ENCODE data around the gene ADAMTS9. TPM values are rescaled to one million over a fixed set of nuclear protein-coding genes. Genes with fewer than 3 reads are reported as not detected.
A peak's percentile ranks its signal among the peaks of the same experiment; 100 is the strongest.

The ADAMTS9 gene
- total and polyA plus RNA-seq, 7 donors: 6.7 to 65.8 (median 16.1) TPM

GRCh38 chr3:64588380-64588779 is 99.4 kb downstream of the ADAMTS9 start:
- Histone ChIP-seq H3K4me1 (no peaks in the 10 kb centered on the region), H3K27ac (no peak overlapping the region), H3K4me3 (no peak overlapping the region), H3K9me3 (no peaks in the 10 kb centered on the region), H3K27me3 (ENCODE audit: insufficient read depth in 3 of 3, low read length in 2 of 3) (no peaks in the 10 kb centered on the region), H3K36me3 (ENCODE audit: insufficient read depth in 1 of 2, low read depth in 1 of 2) (peaks cover 4 to 27% of the 10 kb centered on the region in 2 donors)
- TF ChIP-seq, protein P1, sequence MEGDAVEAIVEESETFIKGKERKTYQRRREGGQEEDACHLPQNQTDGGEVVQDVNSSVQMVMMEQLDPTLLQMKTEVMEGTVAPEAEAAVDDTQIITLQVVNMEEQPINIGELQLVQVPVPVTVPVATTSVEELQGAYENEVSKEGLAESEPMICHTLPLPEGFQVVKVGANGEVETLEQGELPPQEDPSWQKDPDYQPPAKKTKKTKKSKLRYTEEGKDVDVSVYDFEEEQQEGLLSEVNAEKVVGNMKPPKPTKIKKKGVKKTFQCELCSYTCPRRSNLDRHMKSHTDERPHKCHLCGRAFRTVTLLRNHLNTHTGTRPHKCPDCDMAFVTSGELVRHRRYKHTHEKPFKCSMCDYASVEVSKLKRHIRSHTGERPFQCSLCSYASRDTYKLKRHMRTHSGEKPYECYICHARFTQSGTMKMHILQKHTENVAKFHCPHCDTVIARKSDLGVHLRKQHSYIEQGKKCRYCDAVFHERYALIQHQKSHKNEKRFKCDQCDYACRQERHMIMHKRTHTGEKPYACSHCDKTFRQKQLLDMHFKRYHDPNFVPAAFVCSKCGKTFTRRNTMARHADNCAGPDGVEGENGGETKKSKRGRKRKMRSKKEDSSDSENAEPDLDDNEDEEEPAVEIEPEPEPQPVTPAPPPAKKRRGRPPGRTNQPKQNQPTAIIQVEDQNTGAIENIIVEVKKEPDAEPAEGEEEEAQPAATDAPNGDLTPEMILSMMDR (IDR thresholded peaks at IDR 0.05): no peak
- 26 to 44% (median 32%) methylated on average over 1 of the region's 1 CpG for WGBS, 3 donors
- DNase-seq (no peak), ATAC-seq (no peak)
- intact Hi-C loops (cut with DNase I): no loop called here

DNA sequence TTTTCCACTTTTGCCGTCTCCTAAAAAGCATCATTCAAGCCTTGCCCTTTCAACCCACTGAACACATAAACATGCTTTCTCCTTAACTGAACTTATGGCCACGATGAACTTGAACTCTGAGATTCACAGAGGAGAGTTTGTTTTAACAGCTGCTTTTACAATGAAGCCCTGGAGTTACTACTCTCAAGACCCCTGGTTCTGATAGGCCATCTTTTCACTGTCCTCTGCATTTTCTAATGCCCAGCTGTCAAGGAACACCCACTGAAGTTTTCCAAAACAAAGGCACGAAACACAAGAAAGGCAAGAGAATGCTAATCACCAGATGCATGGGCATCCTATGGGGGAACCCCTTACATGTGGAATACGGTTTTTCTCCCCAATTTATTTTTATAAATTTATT is 100.8 kb downstream of the ADAMTS9 start:
- Histone ChIP-seq H3K27me3 (ENCODE audit: insufficient read depth in 3 of 3, low read length in 2 of 3) (no peaks in the 10 kb centered on the region), H3K4me1 (no peaks in the 10 kb centered on the region), H3K36me3 (ENCODE audit: insufficient read depth in 1 of 2, low read depth in 1 of 2) (peaks cover 6 to 23% of the 10 kb centered on the region in 2 donors), H3K27ac (no peak overlapping the region), H3K4me3 (no peak overlapping the region), H3K9me3 (no peaks in the 10 kb centered on the region)
- DNase-seq (no peak), ATAC-seq (no peak)
- intact Hi-C loops (cut with DNase I): no loop called here
- TF ChIP-seq, protein P1 (IDR thresholded peaks at IDR 0.05): no peak
- WGBS, 3 donors: 70 to 76% (median 73%) methylated on average over 4 of the region's 4 CpGs

DNA sequence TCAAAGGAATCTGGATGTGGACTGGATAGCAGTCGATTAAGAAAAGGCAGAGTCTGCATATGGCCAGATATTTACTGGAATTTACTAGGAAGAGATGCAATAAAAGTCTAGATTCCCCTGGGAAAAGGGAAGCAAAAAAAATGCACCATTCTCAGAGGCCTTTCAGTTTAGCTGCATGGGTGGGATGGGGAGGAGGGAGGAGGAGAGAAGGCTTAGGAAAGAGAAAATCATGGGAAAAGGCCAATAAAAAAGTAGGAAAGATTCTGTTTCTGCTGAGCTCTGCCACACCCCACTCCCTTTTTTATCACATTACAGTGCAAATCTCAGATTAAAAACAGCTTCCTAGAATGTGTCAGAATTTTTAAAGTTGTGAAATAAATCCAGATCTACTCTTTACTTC is 103.6 kb downstream of the ADAMTS9 start:
- intact Hi-C loops (cut with DNase I): no loop called here
- H3K4me1 ChIP-seq: no peaks in the 10 kb centered on the region
- DNase-seq (no peak), ATAC-seq (no peak)
- H3K36me3 ChIP-seq (ENCODE audit: insufficient read depth in 1 of 2, low read depth in 1 of 2): peaks cover 6 to 12% of the 10 kb centered on the region in 2 donors
- H3K27ac ChIP-seq: no peak overlapping the region
- H3K9me3 ChIP-seq: no peaks in the 10 kb centered on the region
- 45 to 60% (median 47%) methylated on average over 1 of the region's 1 CpG for WGBS, 3 donors
- no peak overlapping the region for H3K4me3 ChIP-seq
- H3K27me3 ChIP-seq (ENCODE audit: insufficient read depth in 3 of 3, low read length in 2 of 3): no peaks in the 10 kb centered on the region
- TF ChIP-seq, protein P1 (IDR thresholded peaks at IDR 0.05): no peak

- Histone ChIP-seq H3K27me3 (ENCODE audit: insufficient read depth in 3 of 3, low read length in 2 of 3) (no peaks in the 10 kb centered on the region), H3K4me1 (no peaks in the 10 kb centered on the region), H3K27ac (no peak overlapping the region), H3K4me3 (no peak overlapping the region), H3K36me3 (ENCODE audit: insufficient read depth in 1 of 2, low read depth in 1 of 2) (peaks cover 3 to 13% of the 10 kb centered on the region in 2 donors), H3K9me3 (no peaks in the 10 kb centered on the region)
- TF ChIP-seq, protein P1 (IDR thresholded peaks at IDR 0.05): no peak
- intact Hi-C loops (cut with DNase I): no loop called here
- WGBS, 3 donors: 85 to 91% (median 90%) methylated on average over 3 of the region's 3 CpGs
- DNase-seq: no peak
- peak in 1 of 4 donors; percentile 34 for ATAC-seq
These were observed 109.0 kb downstream of the ADAMTS9 start for GRCh38 chr3:64578797-64579196.

- TF ChIP-seq, protein P1 (IDR thresholded peaks at IDR 0.05): no peak
- WGBS, 3 donors: 80 to 87% (median 82%) methylated on average over 7 of the region's 7 CpGs
- intact Hi-C loops (cut with DNase I): no loop called here
These were observed 109.6 kb downstream of the ADAMTS9 start for GRCh38 chr3:64578062-64578770.

More at GRCh38 chr3:64578062-64578770, 109.6 kb downstream of the ADAMTS9 start:
- DNase-seq (no peak), ATAC-seq (no peak)
- H3K4me3 ChIP-seq: no peak overlapping the region
- H3K9me3 ChIP-seq: no peaks in the 10 kb centered on the region
- peaks cover 5 to 11% of the 10 kb centered on the region in 2 donors for H3K36me3 ChIP-seq (ENCODE audit: insufficient read depth in 1 of 2, low read depth in 1 of 2)
- H3K27me3 ChIP-seq (ENCODE audit: insufficient read depth in 3 of 3, low read length in 2 of 3): no peaks in the 10 kb centered on the region
- no peaks in the 10 kb centered on the region for H3K4me1 ChIP-seq
- no peak overlapping the region for H3K27ac ChIP-seq
